ENCODE data around the gene CHGA. TPM values are rescaled to one million over a fixed set of nuclear protein-coding genes. Genes with fewer than 3 reads are reported as not detected.
A peak's percentile ranks its signal among the peaks of the same experiment; 100 is the strongest.

CHGA gene
- polyA plus RNA-seq, 4 donors: 20.4 to 1,234 (median 106) TPM

- whole genome bisulfite sequencing, 3 donors: 94 to 96% (median 95%) methylated on average over 8 of the region's 8 CpGs
- H3K36me3 ChIP-seq (ENCODE audit: control insufficient read depth in 3 of 3, insufficient read depth in 2 of 3, low read depth in 1 of 3, low read length in 3 of 3): peaks cover 13 to 97% (median 24%) of the 10 kb centered on the region in 3 donors
- no peaks in the 10 kb centered on the region for H3K27me3 ChIP-seq (ENCODE audit: control insufficient read depth in 3 of 3, insufficient read depth in 3 of 3, low read length in 3 of 3)
- no peak overlapping the region for H3K27ac ChIP-seq (ENCODE audit: low read depth in 1 of 3, low read length in 2 of 3)
- no peak overlapping the region for H3K4me3 ChIP-seq (ENCODE audit: low read depth in 1 of 3, low read length in 3 of 3)
- DNase-seq: no peak
- FAIRE-seq: no peak
- no peaks in the 10 kb centered on the region for H3K4me1 ChIP-seq (ENCODE audit: control insufficient read depth in 3 of 3, insufficient read depth in 2 of 3, low read depth in 1 of 3, low read length in 2 of 3)
- no peaks in the 10 kb centered on the region for H3K9me3 ChIP-seq (ENCODE audit: control insufficient read depth in 2 of 2, insufficient read depth in 1 of 2, low read depth in 1 of 2, low read length in 1 of 2)
These were observed 19.6 kb downstream of the CHGA start for GRCh38 chr14:92942576-92942975.

GRCh38 chr14:92942976-92943710 lies 20.2 kb downstream of the CHGA start:
- no peak for FAIRE-seq
- Histone ChIP-seq H3K4me3 (ENCODE audit: low read depth in 1 of 3, low read length in 3 of 3) (no peak overlapping the region), H3K9me3 (ENCODE audit: control insufficient read depth in 2 of 2, insufficient read depth in 1 of 2, low read depth in 1 of 2, low read length in 1 of 2) (no peaks in the 10 kb centered on the region), H3K36me3 (ENCODE audit: control insufficient read depth in 3 of 3, insufficient read depth in 2 of 3, low read depth in 1 of 3, low read length in 3 of 3) (peaks cover 13 to 98% (median 24%) of the 10 kb centered on the region in 3 donors), H3K4me1 (ENCODE audit: control insufficient read depth in 3 of 3, insufficient read depth in 2 of 3, low read depth in 1 of 3, low read length in 2 of 3) (no peaks in the 10 kb centered on the region), H3K27me3 (ENCODE audit: control insufficient read depth in 3 of 3, insufficient read depth in 3 of 3, low read length in 3 of 3) (no peaks in the 10 kb centered on the region), H3K27ac (ENCODE audit: low read depth in 1 of 3, low read length in 2 of 3) (no peak overlapping the region)
- DNase-seq: no peak
- WGBS, 3 donors: 93 to 96% (median 95%) methylated on average over 30 of the region's 30 CpGs

GRCh38 chr14:92943855-92944570 lies 21.1 kb downstream of the CHGA start:
- Histone ChIP-seq H3K27ac (ENCODE audit: low read depth in 1 of 3, low read length in 2 of 3) (no peak overlapping the region), H3K9me3 (ENCODE audit: control insufficient read depth in 2 of 2, insufficient read depth in 1 of 2, low read depth in 1 of 2, low read length in 1 of 2) (no peaks in the 10 kb centered on the region), H3K36me3 (ENCODE audit: control insufficient read depth in 3 of 3, insufficient read depth in 2 of 3, low read depth in 1 of 3, low read length in 3 of 3) (peaks cover 15 to 98% (median 24%) of the 10 kb centered on the region in 3 donors), H3K4me3 (ENCODE audit: low read depth in 1 of 3, low read length in 3 of 3) (no peak overlapping the region), H3K27me3 (ENCODE audit: control insufficient read depth in 3 of 3, insufficient read depth in 3 of 3, low read length in 3 of 3) (no peaks in the 10 kb centered on the region), H3K4me1 (ENCODE audit: control insufficient read depth in 3 of 3, insufficient read depth in 2 of 3, low read depth in 1 of 3, low read length in 2 of 3) (no peaks in the 10 kb centered on the region)
- DNase-seq (no peak), FAIRE-seq (no peak)
- 89 to 92% (median 91%) methylated on average over 15 to 17 of the region's 17 CpGs for WGBS, 3 donors

GRCh38 chr14:92944976-92945375 lies 22.0 kb downstream of the CHGA start:
- 84 to 94% (median 93%) methylated on average over 12 of the region's 12 CpGs for WGBS, 3 donors
- peaks cover 15 to 99% (median 26%) of the 10 kb centered on the region in 3 donors for H3K36me3 ChIP-seq (ENCODE audit: control insufficient read depth in 3 of 3, insufficient read depth in 2 of 3, low read depth in 1 of 3, low read length in 3 of 3)
- DNase-seq: peak in 1 of 2 donors; percentile 37

GRCh38 chr14:92945544-92945943 lies 22.6 kb downstream of the CHGA start:
- FAIRE-seq: no peak
- DNase-seq: no peak
- peaks cover 20 to 99% (median 26%) of the 10 kb centered on the region in 3 donors for H3K36me3 ChIP-seq (ENCODE audit: control insufficient read depth in 3 of 3, insufficient read depth in 2 of 3, low read depth in 1 of 3, low read length in 3 of 3)
- H3K4me1 ChIP-seq (ENCODE audit: control insufficient read depth in 3 of 3, insufficient read depth in 2 of 3, low read depth in 1 of 3, low read length in 2 of 3): no peaks in the 10 kb centered on the region
- no peak overlapping the region for H3K27ac ChIP-seq (ENCODE audit: low read depth in 1 of 3, low read length in 2 of 3)
- no peaks in the 10 kb centered on the region for H3K9me3 ChIP-seq (ENCODE audit: control insufficient read depth in 2 of 2, insufficient read depth in 1 of 2, low read depth in 1 of 2, low read length in 1 of 2)
- WGBS, 3 donors: 87 to 95% (median 93%) methylated on average over 10 to 12 of the region's 12 CpGs
- H3K4me3 ChIP-seq (ENCODE audit: low read depth in 1 of 3, low read length in 3 of 3): no peak overlapping the region
- no peaks in the 10 kb centered on the region for H3K27me3 ChIP-seq (ENCODE audit: control insufficient read depth in 3 of 3, insufficient read depth in 3 of 3, low read length in 3 of 3)

More at GRCh38 chr14:92944976-92945375, 22.0 kb downstream of the CHGA start:
- Histone ChIP-seq H3K9me3 (ENCODE audit: control insufficient read depth in 2 of 2, insufficient read depth in 1 of 2, low read depth in 1 of 2, low read length in 1 of 2) (no peaks in the 10 kb centered on the region), H3K27ac (ENCODE audit: low read depth in 1 of 3, low read length in 2 of 3) (no peak overlapping the region), H3K4me1 (ENCODE audit: control insufficient read depth in 3 of 3, insufficient read depth in 2 of 3, low read depth in 1 of 3, low read length in 2 of 3) (no peaks in the 10 kb centered on the region), H3K4me3 (ENCODE audit: low read depth in 1 of 3, low read length in 3 of 3) (no peak overlapping the region), H3K27me3 (ENCODE audit: control insufficient read depth in 3 of 3, insufficient read depth in 3 of 3, low read length in 3 of 3) (no peaks in the 10 kb centered on the region)
- FAIRE-seq: no peak

- Histone ChIP-seq H3K9me3 (ENCODE audit: control insufficient read depth in 2 of 2, insufficient read depth in 1 of 2, low read depth in 1 of 2, low read length in 1 of 2) (no peaks in the 10 kb centered on the region), H3K4me1 (ENCODE audit: control insufficient read depth in 3 of 3, insufficient read depth in 2 of 3, low read depth in 1 of 3, low read length in 2 of 3) (no peaks in the 10 kb centered on the region), H3K4me3 (ENCODE audit: low read depth in 1 of 3, low read length in 3 of 3) (no peak overlapping the region), H3K36me3 (ENCODE audit: control insufficient read depth in 3 of 3, insufficient read depth in 2 of 3, low read depth in 1 of 3, low read length in 3 of 3) (peaks cover 19 to 99% (median 26%) of the 10 kb centered on the region in 3 donors), H3K27me3 (ENCODE audit: control insufficient read depth in 3 of 3, insufficient read depth in 3 of 3, low read length in 3 of 3) (no peaks in the 10 kb centered on the region), H3K27ac (ENCODE audit: low read depth in 1 of 3, low read length in 2 of 3) (peak overlapping the region in 2 of 3 donors; percentile 41 to 43)
- DNase-seq (peak in 1 of 2 donors; percentile 87), FAIRE-seq (no peak)
- 51 to 62% (median 56%) methylated on average over 37 to 38 of the region's 38 CpGs for WGBS, 3 donors
These were observed 23.3 kb downstream of the CHGA start for GRCh38 chr14:92945959-92946846.

GRCh38 chr14:92946847-92947545 lies 24.0 kb downstream of the CHGA start:
- H3K36me3 ChIP-seq (ENCODE audit: control insufficient read depth in 3 of 3, insufficient read depth in 2 of 3, low read depth in 1 of 3, low read length in 3 of 3): peaks cover 17 to 100% (median 26%) of the 10 kb centered on the region in 3 donors
- 91 to 98% (median 93%) methylated on average over 12 of the region's 12 CpGs for WGBS, 3 donors
- H3K9me3 ChIP-seq (ENCODE audit: control insufficient read depth in 2 of 2, insufficient read depth in 1 of 2, low read depth in 1 of 2, low read length in 1 of 2): no peaks in the 10 kb centered on the region
- DNase-seq (no peak), FAIRE-seq (no peak)
- no peak overlapping the region for H3K4me3 ChIP-seq (ENCODE audit: low read depth in 1 of 3, low read length in 3 of 3)
- H3K4me1 ChIP-seq (ENCODE audit: control insufficient read depth in 3 of 3, insufficient read depth in 2 of 3, low read depth in 1 of 3, low read length in 2 of 3): no peaks in the 10 kb centered on the region
- H3K27ac ChIP-seq (ENCODE audit: low read depth in 1 of 3, low read length in 2 of 3): peak overlapping the region in 1 of 3 donors; percentile 43
- H3K27me3 ChIP-seq (ENCODE audit: control insufficient read depth in 3 of 3, insufficient read depth in 3 of 3, low read length in 3 of 3): no peaks in the 10 kb centered on the region
